Measurements from ENCODE around the gene KLF16. TPM values are rescaled to one million over a fixed set of nuclear protein-coding genes. Genes with fewer than 3 reads are reported as not detected.
A peak's percentile ranks its signal among the peaks of the same experiment; 100 is the strongest.
"Not testable (repeated sequence)": the region's sequence is repeated elsewhere in the genome, so short reads cannot be mapped to it uniquely, and the experiment has no call there.

The KLF16 gene
- polyA plus RNA-seq, 10 donors, result 5.6 to 13.2 (median 8.5) TPM

GRCh38 chr19:1885398-1886119 lies 22.2 kb upstream of the KLF16 start, which contains the start of gene ABHD17A:
Gene ABHD17A, minus strand, starts transcription at chr19:1885496. Its CDS starts 3,930 bp downstream, at chr19:1881566.
- peak; percentile 94 to 96 (median 96) for DNase-seq

- peak in 1 of 3 donors; percentile 54 for DNase-seq
Observed at GRCh38 chr19:1884719-1885334, 21.4 kb upstream of the KLF16 start.

GRCh38 chr19:1884291-1884718 lies 20.9 kb upstream of the KLF16 start:
- DNase-seq, result peak in 1 of 3 donors; percentile 23

GRCh38 chr19:1883784-1884183 lies 20.4 kb upstream of the KLF16 start:
- no peak for DNase-seq

- DNase-seq, result no peak
Observed at GRCh38 chr19:1882786-1883692, 19.7 kb upstream of the KLF16 start.

- peak in 1 of 3 donors; percentile 47 for DNase-seq
Observed at GRCh38 chr19:1882089-1882785, 18.9 kb upstream of the KLF16 start.

DNA sequence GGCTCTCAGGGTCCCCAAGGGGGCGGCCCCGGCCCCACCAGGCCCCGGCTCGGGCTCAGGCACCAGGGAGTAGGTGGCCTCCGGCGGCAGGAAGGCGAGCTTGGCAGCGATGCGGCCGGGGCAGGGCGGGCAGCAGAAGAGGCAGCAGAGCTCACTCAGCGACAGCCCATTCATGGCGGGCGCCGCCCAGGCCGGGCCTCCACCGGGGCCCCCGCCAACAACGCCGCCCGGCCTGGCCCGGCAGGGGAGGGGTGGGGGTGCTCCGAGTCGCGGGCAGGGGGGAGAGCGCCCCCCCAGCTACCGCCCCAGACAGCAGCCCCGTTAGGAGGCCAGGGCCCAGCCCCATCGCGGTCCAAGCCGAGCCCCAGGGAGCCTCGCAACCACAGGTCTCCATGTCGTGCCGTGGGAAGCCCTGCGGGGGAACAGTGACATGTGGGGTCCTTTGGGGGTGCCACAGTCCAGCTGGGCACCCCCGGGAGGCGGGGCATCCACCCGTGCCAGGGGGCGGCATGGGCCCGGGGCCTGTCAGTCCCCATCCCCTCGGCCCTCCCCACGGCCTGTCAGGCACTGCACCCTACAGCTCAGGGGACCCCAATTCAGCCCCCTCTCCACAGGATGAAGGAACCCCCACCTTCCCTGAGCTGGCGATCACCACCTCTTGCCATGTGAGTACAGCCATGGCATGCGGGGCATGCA lies 18.2 kb upstream of the KLF16 start:
- DNase-seq, result not testable (repeated sequence)

- DNase-seq, result no peak
Observed at GRCh38 chr19:1880611-1881392, 17.4 kb upstream of the KLF16 start.

- DNase-seq, result not testable (repeated sequence)
Observed at GRCh38 chr19:1879982-1880381, 16.6 kb upstream of the KLF16 start.

- not testable (repeated sequence) for DNase-seq
Observed at GRCh38 chr19:1878583-1878982, 15.2 kb upstream of the KLF16 start.

DNA sequence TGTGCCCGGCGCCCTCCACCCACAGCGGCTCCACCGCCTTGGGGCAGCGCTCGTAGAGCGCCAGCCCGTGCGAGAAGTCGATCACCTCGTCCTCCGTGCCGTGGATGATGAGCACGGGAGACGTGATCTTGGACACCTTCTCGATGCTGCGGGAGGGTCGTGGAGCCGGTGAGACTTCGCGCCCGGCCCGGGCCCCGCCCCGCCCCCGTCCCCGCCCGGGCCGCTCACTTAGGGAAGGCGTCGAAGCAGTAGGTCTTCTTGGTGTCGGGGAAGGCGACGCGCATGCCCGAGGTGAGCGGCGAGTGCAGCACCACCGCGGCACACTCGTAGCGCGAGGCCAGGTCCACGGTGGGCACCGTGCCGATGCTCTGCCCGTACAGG lies 13.9 kb upstream of the KLF16 start:
- DNase-seq, result not testable (repeated sequence)

DNA sequence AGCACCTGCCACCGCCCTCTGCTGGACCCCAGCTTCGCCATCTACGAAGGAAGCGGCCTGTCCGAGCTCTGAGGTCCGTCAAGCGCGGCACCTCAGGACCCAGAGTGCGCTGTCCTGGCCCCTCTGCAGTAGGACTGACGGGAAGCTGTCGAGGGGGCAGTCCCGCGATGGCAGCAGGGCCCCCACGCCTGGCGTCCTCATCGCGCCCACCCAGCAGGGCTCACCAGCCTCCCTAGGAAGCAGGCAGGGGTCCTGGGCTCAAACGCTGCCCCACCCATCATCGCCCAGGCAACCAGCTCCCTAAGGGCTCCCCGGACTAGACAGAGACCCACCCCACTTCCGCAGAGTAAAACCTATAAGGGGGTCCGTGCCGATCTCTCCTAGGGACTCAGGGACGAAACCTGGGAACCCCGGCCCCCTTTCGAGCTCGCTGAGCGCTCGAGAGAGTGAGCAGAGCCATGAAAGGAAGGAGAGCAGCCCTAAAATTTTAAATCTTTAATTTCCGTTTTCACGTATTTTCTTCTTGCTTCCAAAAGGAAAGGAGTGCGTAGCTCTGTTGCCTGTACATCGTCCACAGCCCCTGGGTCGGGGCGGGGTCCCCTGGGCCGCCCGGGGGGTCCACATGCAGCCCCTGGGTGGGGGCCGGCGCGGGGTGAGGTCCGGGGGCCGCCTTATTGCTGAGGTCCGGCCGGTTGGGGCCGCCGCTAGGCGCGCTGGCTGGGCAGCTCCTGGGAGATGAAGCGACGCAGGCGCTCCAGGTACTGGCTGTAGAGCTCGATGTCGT lies 13.3 kb upstream of the KLF16 start:
- peak in 1 of 3 donors; percentile 68 for DNase-seq

DNA sequence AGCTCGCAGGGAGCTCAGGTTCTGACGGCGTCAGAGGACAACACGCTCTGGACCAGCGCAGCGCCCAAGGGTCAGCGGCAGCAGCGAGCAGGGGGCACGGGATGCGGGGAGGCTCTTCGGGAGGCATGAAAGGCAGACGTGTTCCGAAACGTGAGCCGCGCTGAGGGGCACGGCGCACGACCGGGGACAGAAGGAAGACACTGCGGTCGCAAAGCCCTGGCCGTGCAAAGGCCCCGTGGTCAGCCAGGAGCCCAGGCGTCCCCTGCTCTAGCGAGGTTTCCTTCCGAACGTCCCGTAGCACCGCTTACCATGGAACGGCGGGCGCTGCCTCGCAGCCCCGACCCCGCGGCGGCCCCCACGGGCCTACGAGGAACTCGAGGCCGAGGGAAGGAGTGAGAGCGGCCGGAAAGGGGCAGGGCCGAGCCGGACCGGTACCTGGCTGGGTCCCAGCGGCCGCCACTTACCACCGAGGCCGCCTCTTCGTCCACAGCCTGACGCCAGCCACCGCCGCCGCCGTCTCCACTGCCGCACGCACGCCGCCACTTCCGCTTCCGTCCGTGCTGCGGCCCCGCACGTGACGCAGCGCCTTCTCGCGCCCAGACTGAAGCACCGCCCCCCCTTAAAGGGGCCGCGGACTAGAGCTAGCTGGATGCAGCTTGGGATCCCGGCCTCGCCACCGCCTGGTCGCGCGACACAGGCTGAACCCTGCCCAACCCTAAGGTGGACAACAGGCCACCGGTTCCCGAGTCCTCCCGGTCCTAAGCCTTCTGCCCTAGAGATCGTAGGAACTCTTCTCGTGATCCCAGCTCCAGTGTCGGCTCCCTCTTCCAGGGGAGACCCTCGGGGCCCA lies 12.5 kb upstream of the KLF16 start:
- DNase-seq, result peak; percentile 91 to 97 (median 95)

- peak in 1 of 3 donors; percentile 18 for DNase-seq
Observed at GRCh38 chr19:1875265-1875645, 11.9 kb upstream of the KLF16 start.

GRCh38 chr19:1874554-1875185 lies 11.3 kb upstream of the KLF16 start:
- peak in 1 of 3 donors; percentile 30 for DNase-seq

- DNase-seq, result no peak
Observed at GRCh38 chr19:1873524-1874473, 10.4 kb upstream of the KLF16 start.

Measured in muscle of back (tissue), 11 donors.